Hepatic stellate cell (primary cell): ENCODE measurements around the gene MAK.
A peak's percentile ranks its signal among the peaks of the same experiment; 100 is the strongest.
"Not testable (repeated sequence)": the region's sequence is repeated elsewhere in the genome, so short reads cannot be mapped to it uniquely, and the experiment has no call there.

Experiments
- DNase-seq: peaks from one replicate; pipeline ENCODE4 v3.0.0; 2011; ENCODE audit warnings: low spot score

The MAK gene

GRCh38 chr6:10837995-10838793 lies at the start of gene MAK:
Gene MAK, minus strand, starts transcription at chr6:10838539. Its CDS starts 7,891 bp downstream, at chr6:10830648.
- DNase-seq: peak; percentile 72

- DNase-seq: no peak
Measured at GRCh38 chr6:10886691-10887502, 48.6 kb upstream of the MAK start, which contains the start of gene SYCP2L. Gene SYCP2L, plus strand, starts transcription at chr6:10887052. Its CDS starts 75 bp downstream, at chr6:10887127.

GRCh38 chr6:10886365-10886690 lies 48.0 kb upstream of the MAK start:
- not testable (repeated sequence) for DNase-seq

- no peak for DNase-seq
Measured at GRCh38 chr6:10884245-10884972, 46.1 kb upstream of the MAK start.

GRCh38 chr6:10883312-10884244 lies 45.2 kb upstream of the MAK start:
- no peak for DNase-seq

GRCh38 chr6:10882657-10883171 lies 44.4 kb upstream of the MAK start:
- DNase-seq: no peak

GRCh38 chr6:10882253-10882630 lies 43.9 kb upstream of the MAK start:
- not testable (repeated sequence) for DNase-seq

- no peak for DNase-seq
Measured at GRCh38 chr6:10880366-10880765, 42.0 kb upstream of the MAK start.

GRCh38 chr6:10877871-10878270 lies 39.5 kb upstream of the MAK start:
- DNase-seq: no peak

GRCh38 chr6:10877012-10877411 lies 38.7 kb upstream of the MAK start:
- no peak for DNase-seq

GRCh38 chr6:10875026-10875425 lies 36.7 kb upstream of the MAK start:
- DNase-seq: no peak

GRCh38 chr6:10874207-10874606 lies 35.9 kb upstream of the MAK start:
- DNase-seq: no peak

- DNase-seq: no peak
Measured at GRCh38 chr6:10873374-10873773, 35.0 kb upstream of the MAK start.

GRCh38 chr6:10867952-10868351 lies 29.6 kb upstream of the MAK start:
- DNase-seq: no peak

- DNase-seq: not testable (repeated sequence)
Measured at GRCh38 chr6:10866709-10867108, 28.4 kb upstream of the MAK start.

GRCh38 chr6:10863031-10863430 lies 24.7 kb upstream of the MAK start:
- not testable (repeated sequence) for DNase-seq

- no peak for DNase-seq
Measured at GRCh38 chr6:10862361-10862760, 24.0 kb upstream of the MAK start.

- DNase-seq: no peak
Measured at GRCh38 chr6:10861086-10861485, 22.7 kb upstream of the MAK start.

GRCh38 chr6:10857259-10857658 lies 18.9 kb upstream of the MAK start:
- no peak for DNase-seq

- no peak for DNase-seq
Measured at GRCh38 chr6:10854922-10855632, 16.7 kb upstream of the MAK start.
